Mesothelial cell of epicardium (in vitro differentiated cells): ENCODE measurements around the gene SYTL2. TPM values are rescaled to one million over a fixed set of nuclear protein-coding genes. Genes with fewer than 3 reads are reported as not detected.

Source experiments
- DNase-seq, 2 experiments: peaks; one replicate each; pipeline ENCODE4 v3.0.0; 2021; ENCODE audit warnings: low spot score in 2 of 2; ENCODE audit not compliant: unreplicated experiment in 2 of 2
- H3K27ac Mint-ChIP-seq: 2 replicates; pipeline ENCODE4 v1.8.0; 2021; ENCODE audit warnings: mixed read lengths
- H3K27me3 Mint-ChIP-seq: 2 replicates; pipeline ENCODE4 v1.8.0; 2021; ENCODE audit warnings: low read depth, mixed read lengths
- H3K36me3 Mint-ChIP-seq: 2 replicates; pipeline ENCODE4 v1.8.0; 2021; ENCODE audit warnings: mixed read lengths
- H3K4me1 Mint-ChIP-seq: 2 replicates; pipeline ENCODE4 v1.8.0; 2021; ENCODE audit warnings: mixed read lengths
- H3K4me3 Mint-ChIP-seq: 2 replicates; pipeline ENCODE4 v1.8.0; 2021; ENCODE audit warnings: mild to moderate bottlenecking, moderate library complexity, mixed read lengths
- H3K9me3 Mint-ChIP-seq: 2 replicates; pipeline ENCODE4 v1.8.0; 2021; ENCODE audit warnings: mixed read lengths
- total RNA-seq: library from RNA; stranded (reverse); gene quantifications from 3 replicates; pipeline ENCODE4 v1.2.1, GENCODE V29; 2021
- TF ChIP-seq, protein P1 (sequence below): fragments of 200-600 bp; sonication (generic); IDR thresholded peaks from one replicate; pipeline ENCODE4 v1.5.0; 2021; ENCODE audit warnings: antibody characterized with exemption; ENCODE audit not compliant: unreplicated experiment

Gene SYTL2
- total RNA-seq, 1 donor from 2014 or later = 9.9 TPM

DNA sequence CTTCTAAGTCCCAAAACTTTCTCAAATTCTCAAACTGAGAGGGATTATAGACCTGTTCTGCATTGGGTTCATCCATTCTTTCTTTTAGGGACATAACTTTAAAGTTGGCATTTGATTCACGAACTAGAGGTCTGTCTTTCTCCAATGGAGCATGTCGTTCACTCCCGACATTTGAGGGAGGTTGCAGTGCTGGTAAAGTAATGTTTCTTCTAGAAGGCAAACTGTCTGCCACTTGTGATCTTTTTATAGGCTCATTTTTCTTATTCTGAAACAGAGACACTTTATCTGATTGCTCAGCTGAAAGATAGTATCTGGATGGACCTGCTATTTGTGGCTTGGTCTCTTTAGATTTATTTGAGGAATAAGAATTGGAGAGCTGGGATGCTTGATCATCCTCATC lies 84.6 kb downstream of the SYTL2 start:
- H3K27ac Mint-ChIP-seq = no peak overlapping the region

GRCh38 chr11:85725510-85726258 lies 85.3 kb downstream of the SYTL2 start:
- Mint-ChIP-seq H3K36me3 (peaks cover 3% of the 10 kb centered on the region), H3K9me3 (peaks cover 29% of the 10 kb centered on the region), H3K4me1 (no peaks in the 10 kb centered on the region), H3K27ac (no peak overlapping the region), H3K27me3 (no peaks in the 10 kb centered on the region), H3K4me3 (no peak overlapping the region)
- TF ChIP-seq, protein P1, sequence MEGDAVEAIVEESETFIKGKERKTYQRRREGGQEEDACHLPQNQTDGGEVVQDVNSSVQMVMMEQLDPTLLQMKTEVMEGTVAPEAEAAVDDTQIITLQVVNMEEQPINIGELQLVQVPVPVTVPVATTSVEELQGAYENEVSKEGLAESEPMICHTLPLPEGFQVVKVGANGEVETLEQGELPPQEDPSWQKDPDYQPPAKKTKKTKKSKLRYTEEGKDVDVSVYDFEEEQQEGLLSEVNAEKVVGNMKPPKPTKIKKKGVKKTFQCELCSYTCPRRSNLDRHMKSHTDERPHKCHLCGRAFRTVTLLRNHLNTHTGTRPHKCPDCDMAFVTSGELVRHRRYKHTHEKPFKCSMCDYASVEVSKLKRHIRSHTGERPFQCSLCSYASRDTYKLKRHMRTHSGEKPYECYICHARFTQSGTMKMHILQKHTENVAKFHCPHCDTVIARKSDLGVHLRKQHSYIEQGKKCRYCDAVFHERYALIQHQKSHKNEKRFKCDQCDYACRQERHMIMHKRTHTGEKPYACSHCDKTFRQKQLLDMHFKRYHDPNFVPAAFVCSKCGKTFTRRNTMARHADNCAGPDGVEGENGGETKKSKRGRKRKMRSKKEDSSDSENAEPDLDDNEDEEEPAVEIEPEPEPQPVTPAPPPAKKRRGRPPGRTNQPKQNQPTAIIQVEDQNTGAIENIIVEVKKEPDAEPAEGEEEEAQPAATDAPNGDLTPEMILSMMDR = no peak
- no peak for DNase-seq

More for the DNA sequence above, 84.6 kb downstream of the SYTL2 start:
- H3K9me3 Mint-ChIP-seq = peaks cover 36% of the 10 kb centered on the region
- H3K36me3 Mint-ChIP-seq = peaks cover 3% of the 10 kb centered on the region
- no peaks in the 10 kb centered on the region for H3K27me3 Mint-ChIP-seq
- no peak for DNase-seq
- TF ChIP-seq, protein P1 = no peak
- no peaks in the 10 kb centered on the region for H3K4me1 Mint-ChIP-seq
- no peak overlapping the region for H3K4me3 Mint-ChIP-seq

DNA sequence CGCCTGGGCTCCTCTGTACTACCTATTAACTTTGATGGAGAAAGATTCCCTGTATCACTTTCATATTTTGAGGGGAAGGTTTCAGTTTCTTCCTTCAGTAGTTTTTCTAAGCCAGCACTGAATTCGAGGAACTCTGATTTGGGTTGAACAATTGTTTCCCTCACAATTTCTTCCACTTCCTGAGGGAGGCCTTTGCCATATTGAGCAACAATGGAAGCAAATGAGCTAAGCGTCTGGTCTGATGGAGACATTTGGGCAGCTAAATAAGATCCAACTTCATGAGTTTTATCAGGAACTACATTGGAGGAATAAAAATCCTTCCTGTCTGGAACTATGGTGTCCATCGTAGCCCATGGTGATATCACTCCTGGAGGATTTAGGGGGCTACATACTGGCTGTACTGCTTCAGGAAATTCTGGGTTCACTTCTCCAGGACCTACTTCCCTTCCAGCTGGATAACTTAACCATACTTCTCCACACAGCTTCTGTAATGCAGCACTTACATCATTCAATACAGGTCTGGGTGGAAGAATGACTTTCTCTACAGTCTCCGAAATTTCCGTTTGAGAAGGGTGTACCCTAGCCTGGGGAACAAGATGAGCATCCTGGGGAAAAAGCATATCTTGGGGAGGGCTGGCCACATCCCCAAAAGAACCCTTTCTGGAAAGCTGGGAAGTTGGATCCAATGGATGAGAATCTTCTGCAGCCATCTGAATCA lies 86.0 kb downstream of the SYTL2 start:
- H3K9me3 Mint-ChIP-seq = peaks cover 26% of the 10 kb centered on the region
- H3K36me3 Mint-ChIP-seq = peaks cover 3% of the 10 kb centered on the region
- no peaks in the 10 kb centered on the region for H3K27me3 Mint-ChIP-seq
- TF ChIP-seq, protein P1 = no peak
- no peak overlapping the region for H3K4me3 Mint-ChIP-seq
- H3K4me1 Mint-ChIP-seq = no peaks in the 10 kb centered on the region
- H3K27ac Mint-ChIP-seq = no peak overlapping the region
- no peak for DNase-seq

GRCh38 chr11:85723088-85723487 lies 87.9 kb downstream of the SYTL2 start:
- Mint-ChIP-seq H3K4me3 (no peak overlapping the region), H3K27me3 (no peaks in the 10 kb centered on the region), H3K36me3 (peaks cover 3% of the 10 kb centered on the region), H3K9me3 (peaks cover 13% of the 10 kb centered on the region), H3K4me1 (peaks cover 13% of the 10 kb centered on the region), H3K27ac (no peak overlapping the region)
- no peak for DNase-seq
- TF ChIP-seq, protein P1 = no peak

DNA sequence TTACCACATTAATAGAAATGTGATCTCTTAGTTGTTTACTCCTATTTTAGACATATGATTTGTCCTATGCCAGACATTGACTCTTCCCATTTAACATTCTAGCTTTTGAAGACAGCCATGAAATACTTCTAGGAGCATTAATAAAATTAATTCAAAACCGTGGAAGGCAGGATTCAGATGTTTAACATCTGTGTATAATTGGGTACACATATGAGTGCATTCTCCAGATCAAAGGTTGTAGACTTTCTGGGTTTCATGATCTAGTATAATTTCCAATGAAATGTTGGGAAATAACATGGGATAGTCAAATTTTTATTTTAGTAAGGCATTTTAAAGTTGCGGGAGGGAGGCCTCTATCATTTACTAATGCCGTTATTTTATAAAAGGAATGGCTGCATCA lies 89.8 kb downstream of the SYTL2 start:
- DNase-seq = no peak
- H3K4me3 Mint-ChIP-seq = no peak overlapping the region
- TF ChIP-seq, protein P1 = no peak
- H3K9me3 Mint-ChIP-seq = peaks cover 8% of the 10 kb centered on the region
- H3K27ac Mint-ChIP-seq = no peak overlapping the region
- H3K36me3 Mint-ChIP-seq = peaks cover 3% of the 10 kb centered on the region
- H3K4me1 Mint-ChIP-seq = peaks cover 14% of the 10 kb centered on the region
- no peaks in the 10 kb centered on the region for H3K27me3 Mint-ChIP-seq
